CD4-positive, alpha-beta T cell (primary cell): ENCODE results near the gene DCUN1D1. TPM values are rescaled to one million over a fixed set of nuclear protein-coding genes. Genes with fewer than 3 reads are reported as not detected.
A peak's percentile ranks its signal among the peaks of the same experiment; 100 is the strongest.

ENCODE experiments used
- ATAC-seq: fragments of 200-7000 bp; cut with Tn5 transposase; one replicate; pipeline ENCODE4 v1.10.0; 2022; ENCODE audit warnings: mild to moderate bottlenecking; ENCODE audit not compliant: poor library complexity
- CTCF ChIA-PET: fragments of 350-600 bp; sonication (Branson Sonifier 250); formaldehyde crosslinking; loops from one replicate; lab custom pipeline; 2021; ENCODE audit warnings: antibody characterized with exemption, inconsistent platforms; lab: Charles Lee
- POLR2A ChIA-PET: fragments of 350-600 bp; sonication (Branson Sonifier 250); formaldehyde crosslinking; loops from one replicate; lab custom pipeline; 2021; ENCODE audit warnings: antibody characterized with exemption, inconsistent platforms; lab: Charles Lee
- DNase-seq, 14 experiments: peaks; one replicate each; pipeline ENCODE4 v3.0.0-alpha.2; 2013 to 2020; ENCODE audit warnings: mixed read lengths in 2 of 14
- H3K27ac ChIP-seq, 2 donors: one replicate each; pipeline versions ENCODE4 v1.5.1 to v1.7.0; 2013; ENCODE audit warnings: low read length in 2 of 2, low read depth in 1 of 2, mild to moderate bottlenecking in 1 of 2
- H3K27me3 ChIP-seq, 2 experiments: 1 replicate in 1 of 2; 2 replicates in 1 of 2; pipeline versions ENCODE4 v1.6.1 to v1.7.0; 2013; ENCODE audit warnings: low read length in 2 of 2, control low read depth in 1 of 2, mild to moderate bottlenecking in 1 of 2, moderate library complexity in 1 of 2; ENCODE audit not compliant: insufficient read depth in 2 of 2, control insufficient read depth in 1 of 2
- H3K36me3 ChIP-seq: one replicate; pipeline ENCODE4 v1.6.1; 2013; ENCODE audit warnings: low read length, control low read depth; ENCODE audit not compliant: insufficient read depth
- H3K4me1 ChIP-seq: one replicate; pipeline ENCODE4 v1.6.1; 2013; ENCODE audit warnings: low read length, control low read depth; ENCODE audit not compliant: insufficient read depth
- H3K4me3 ChIP-seq: one replicate; pipeline ENCODE4 v1.5.1; 2013; ENCODE audit warnings: mild to moderate bottlenecking, low read length, moderate library complexity
- H3K9me3 ChIP-seq, 2 experiments: 1 replicate in 1 of 2; 2 replicates in 1 of 2; pipeline versions ENCODE4 v1.6.1 to v1.7.0; 2013; ENCODE audit warnings: low read length in 2 of 2, mild to moderate bottlenecking in 2 of 2, control low read depth in 1 of 2, moderate library complexity in 1 of 2; ENCODE audit not compliant: control insufficient read depth in 1 of 2, insufficient read depth in 1 of 2
- H3K27ac Mint-ChIP-seq: one replicate; pipeline ENCODE4 v1.8.0; 2020; ENCODE audit warnings: mixed read lengths
- H3K27me3 Mint-ChIP-seq: one replicate; pipeline ENCODE4 v1.8.0; 2021; ENCODE audit warnings: mixed read lengths
- H3K36me3 Mint-ChIP-seq: one replicate; pipeline ENCODE4 v1.8.0; 2021; ENCODE audit warnings: low read depth, mixed read lengths
- H3K4me1 Mint-ChIP-seq: one replicate; pipeline ENCODE4 v1.8.0; 2021; ENCODE audit warnings: low read depth, mixed read lengths
- H3K4me3 Mint-ChIP-seq: one replicate; pipeline ENCODE4 v1.8.0; 2020; ENCODE audit warnings: mild to moderate bottlenecking, mixed read lengths
- H3K9me3 Mint-ChIP-seq: one replicate; pipeline ENCODE4 v1.8.0; 2020; ENCODE audit warnings: mixed read lengths
- intact Hi-C, 2 experiments: fragments of 100-400 bp; cut with DNase I in 1 of 2; cut with micrococcal nuclease in 1 of 2; formaldehyde crosslinking; loops; one replicate each; pipeline versions ENCODE4 v1.15.1 to v1.9.0; 2023 to 2025; cut with DNase I, micrococcal nuclease
- total RNA-seq, 174 experiments: library from RNA in 2 of 174; stranded (reverse) in 2 of 174; gene quantifications; one replicate each; pipeline ENCODE4 v1.2.3 and lab custom pipeline; 2021 to 2026
- TF ChIP-seq, protein P1 (sequence below): fragments of 200-600 bp; IDR thresholded peaks from one replicate; pipeline ENCODE4 v1.8.0; 2022; ENCODE audit warnings: antibody characterized with exemption, mild to moderate bottlenecking

The DCUN1D1 gene
- total RNA-seq, 2 experiments from 2014 or later = 35.4 to 38.9 TPM

DNA sequence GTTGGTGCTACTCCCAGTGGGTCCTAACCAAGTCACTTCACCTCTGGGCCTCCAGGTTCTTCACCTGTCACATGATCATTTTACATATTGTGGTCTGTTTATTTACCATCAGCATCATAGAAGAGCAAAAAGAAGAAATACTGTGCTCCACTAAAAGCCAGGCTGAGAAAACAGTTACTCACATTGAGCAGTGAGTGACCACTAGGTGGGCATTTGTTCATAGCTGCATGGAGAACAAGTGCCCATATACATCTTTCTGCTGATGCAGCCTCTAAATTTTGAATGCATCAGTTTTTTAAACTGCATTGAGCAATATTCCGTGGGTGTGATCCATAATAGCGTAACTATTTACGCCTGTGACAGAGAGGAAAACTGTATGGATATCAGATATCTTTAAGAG lies 76.2 kb downstream of the DCUN1D1 start:
- H3K36me3 ChIP-seq = peaks cover 47% of the 10 kb centered on the region
- POLR2A ChIA-PET = no interaction called here
- H3K4me1 Mint-ChIP-seq = peaks cover 2% of the 10 kb centered on the region
- no peak overlapping the region for H3K4me3 ChIP-seq
- TF ChIP-seq, protein P1, sequence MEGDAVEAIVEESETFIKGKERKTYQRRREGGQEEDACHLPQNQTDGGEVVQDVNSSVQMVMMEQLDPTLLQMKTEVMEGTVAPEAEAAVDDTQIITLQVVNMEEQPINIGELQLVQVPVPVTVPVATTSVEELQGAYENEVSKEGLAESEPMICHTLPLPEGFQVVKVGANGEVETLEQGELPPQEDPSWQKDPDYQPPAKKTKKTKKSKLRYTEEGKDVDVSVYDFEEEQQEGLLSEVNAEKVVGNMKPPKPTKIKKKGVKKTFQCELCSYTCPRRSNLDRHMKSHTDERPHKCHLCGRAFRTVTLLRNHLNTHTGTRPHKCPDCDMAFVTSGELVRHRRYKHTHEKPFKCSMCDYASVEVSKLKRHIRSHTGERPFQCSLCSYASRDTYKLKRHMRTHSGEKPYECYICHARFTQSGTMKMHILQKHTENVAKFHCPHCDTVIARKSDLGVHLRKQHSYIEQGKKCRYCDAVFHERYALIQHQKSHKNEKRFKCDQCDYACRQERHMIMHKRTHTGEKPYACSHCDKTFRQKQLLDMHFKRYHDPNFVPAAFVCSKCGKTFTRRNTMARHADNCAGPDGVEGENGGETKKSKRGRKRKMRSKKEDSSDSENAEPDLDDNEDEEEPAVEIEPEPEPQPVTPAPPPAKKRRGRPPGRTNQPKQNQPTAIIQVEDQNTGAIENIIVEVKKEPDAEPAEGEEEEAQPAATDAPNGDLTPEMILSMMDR = no peak
- no peaks in the 10 kb centered on the region for H3K27me3 ChIP-seq
- H3K27ac Mint-ChIP-seq = no peak overlapping the region
- no peaks in the 10 kb centered on the region for H3K9me3 ChIP-seq
- H3K9me3 Mint-ChIP-seq = no peaks in the 10 kb centered on the region
- H3K36me3 Mint-ChIP-seq = peaks cover 71% of the 10 kb centered on the region
- intact Hi-C loops = loop anchor here in 1 of 2 experiments (10.0 kb wide), 1 partner anchor 121 kb away; no protein-coding TSS in a partner anchor
- no peak overlapping the region for H3K4me3 Mint-ChIP-seq
- ATAC-seq = no peak
- no peak for DNase-seq
- H3K4me1 ChIP-seq = no peaks in the 10 kb centered on the region
- CTCF ChIA-PET = interaction anchor here (1.2 kb wide), 1 partner anchor 11 kb away, joined by 4 read pairs; no protein-coding TSS in a partner anchor
- no peaks in the 10 kb centered on the region for H3K27me3 Mint-ChIP-seq
- no peak overlapping the region for H3K27ac ChIP-seq

DNA sequence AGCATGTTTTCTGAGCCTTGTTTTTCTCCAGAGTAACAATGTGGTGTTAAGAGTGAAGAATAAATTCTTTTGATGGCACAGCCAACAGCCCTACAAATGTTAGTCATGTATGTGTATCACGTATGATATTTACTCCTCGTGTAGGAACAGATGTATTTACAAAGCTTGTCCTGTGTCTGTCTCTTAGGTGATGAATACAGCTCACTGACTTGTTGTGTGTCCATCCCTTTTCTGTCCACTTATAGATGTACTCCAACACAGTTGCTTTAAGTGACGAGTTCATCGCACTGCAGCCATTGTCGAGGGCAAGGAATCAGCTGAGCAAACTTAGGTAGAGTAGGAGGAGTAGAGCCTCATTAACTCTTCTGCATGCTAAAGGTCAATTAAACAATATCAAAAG lies 78.1 kb downstream of the DCUN1D1 start:
- Histone ChIP-seq H3K27me3 (no peaks in the 10 kb centered on the region), H3K4me1 (no peaks in the 10 kb centered on the region), H3K9me3 (no peaks in the 10 kb centered on the region), H3K4me3 (no peak overlapping the region), H3K27ac (no peak overlapping the region), H3K36me3 (peaks cover 56% of the 10 kb centered on the region)
- no peaks in the 10 kb centered on the region for H3K27me3 Mint-ChIP-seq
- no peak overlapping the region for H3K4me3 Mint-ChIP-seq
- no peaks in the 10 kb centered on the region for H3K9me3 Mint-ChIP-seq
- intact Hi-C loops = loop anchor here in 1 of 2 experiments (10.0 kb wide), 1 partner anchor 123 kb away; no protein-coding TSS in a partner anchor
- peak overlapping the region; percentile 51 for H3K27ac Mint-ChIP-seq
- no peak for ATAC-seq
- no peak for DNase-seq
- H3K4me1 Mint-ChIP-seq = no peaks in the 10 kb centered on the region
- POLR2A ChIA-PET = no interaction called here
- TF ChIP-seq, protein P1 = no peak
- H3K36me3 Mint-ChIP-seq = peaks cover 73% of the 10 kb centered on the region
- CTCF ChIA-PET = no interaction called here

DNA sequence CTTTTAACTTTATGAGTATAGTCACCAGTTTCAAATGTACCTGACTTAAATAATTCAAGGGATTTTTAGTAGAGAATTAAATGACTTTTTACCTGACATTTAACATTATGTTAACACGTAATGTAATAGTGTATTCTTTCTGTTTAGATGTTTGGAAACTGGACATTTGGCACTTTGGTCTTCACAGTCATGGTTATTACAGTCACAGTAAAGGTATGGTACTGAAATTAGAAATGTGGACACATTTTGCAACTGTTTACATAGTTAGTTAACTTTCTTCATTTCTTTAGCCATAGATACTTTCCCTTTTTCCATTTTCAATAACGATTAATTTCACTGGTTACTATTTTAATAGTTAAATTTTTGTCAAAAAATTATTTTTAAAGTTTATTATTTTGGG lies 83.8 kb downstream of the DCUN1D1 start:
- no peak overlapping the region for H3K27ac Mint-ChIP-seq
- H3K4me1 Mint-ChIP-seq = peaks cover 5% of the 10 kb centered on the region
- CTCF ChIA-PET = no interaction called here

More for the DNA sequence above, 83.8 kb downstream of the DCUN1D1 start:
- Histone ChIP-seq H3K27ac (no peak overlapping the region), H3K27me3 (no peaks in the 10 kb centered on the region), H3K9me3 (no peaks in the 10 kb centered on the region), H3K36me3 (peaks cover 57% of the 10 kb centered on the region), H3K4me3 (no peak overlapping the region), H3K4me1 (no peaks in the 10 kb centered on the region)
- H3K36me3 Mint-ChIP-seq = peaks cover 80% of the 10 kb centered on the region
- no peaks in the 10 kb centered on the region for H3K9me3 Mint-ChIP-seq
- DNase-seq (no peak), ATAC-seq (no peak)
- TF ChIP-seq, protein P1 = no peak
- no peak overlapping the region for H3K4me3 Mint-ChIP-seq
- H3K27me3 Mint-ChIP-seq = no peaks in the 10 kb centered on the region
- intact Hi-C loops = no loop called here
- POLR2A ChIA-PET = no interaction called here
